Limb (tissue), 2 donors: ENCODE results near the gene ADARB1.
"Not testable (repeated sequence)": the region's sequence is repeated elsewhere in the genome, so short reads cannot be mapped to it uniquely, and the experiment has no call there.

ENCODE experiments used
- DNase-seq, 2 donors: peaks; one replicate each; pipeline ENCODE4 v3.0.0-alpha.2; 2016; ENCODE audit errors: extremely low spot score in 2 of 2

ADARB1 gene

GRCh38 chr21:45114475-45114874, 40.1 kb downstream of the ADARB1 start:
- DNase-seq, result no peak

GRCh38 chr21:45115141-45115540, 40.8 kb downstream of the ADARB1 start:
- DNase-seq, result no peak

GRCh38 chr21:45116066-45116465, 41.7 kb downstream of the ADARB1 start:
- DNase-seq, result no peak

- DNase-seq, result no peak
These were observed 42.9 kb downstream of the ADARB1 start for GRCh38 chr21:45117314-45117713.

- DNase-seq, result no peak
These were observed 43.7 kb downstream of the ADARB1 start for GRCh38 chr21:45118099-45118498.

GRCh38 chr21:45119812-45120211, 45.4 kb downstream of the ADARB1 start:
- DNase-seq, result no peak

GRCh38 chr21:45120975-45121374, 46.6 kb downstream of the ADARB1 start:
- no peak for DNase-seq

- DNase-seq, result no peak
These were observed 47.6 kb downstream of the ADARB1 start for GRCh38 chr21:45122030-45122429.

- DNase-seq, result no peak
These were observed 48.2 kb downstream of the ADARB1 start for GRCh38 chr21:45122432-45123132.

GRCh38 chr21:45123440-45123839, 49.1 kb downstream of the ADARB1 start:
- no peak for DNase-seq

- no peak for DNase-seq
These were observed 50.2 kb downstream of the ADARB1 start for GRCh38 chr21:45124596-45124995.

- no peak for DNase-seq
These were observed 51.0 kb downstream of the ADARB1 start for GRCh38 chr21:45125357-45125756.

GRCh38 chr21:45126204-45126626, 51.8 kb downstream of the ADARB1 start:
- no peak for DNase-seq

GRCh38 chr21:45126983-45127382, 52.6 kb downstream of the ADARB1 start:
- no peak for DNase-seq

- no peak for DNase-seq
These were observed 53.6 kb downstream of the ADARB1 start for GRCh38 chr21:45127937-45128336.

- DNase-seq, result peak in 1 of 2 donors; percentile 74
These were observed 54.3 kb downstream of the ADARB1 start for GRCh38 chr21:45128613-45129188.

GRCh38 chr21:45129189-45129923, 55.0 kb downstream of the ADARB1 start:
- no peak for DNase-seq

- no peak for DNase-seq
These were observed 56.0 kb downstream of the ADARB1 start for GRCh38 chr21:45130324-45130774.

GRCh38 chr21:45131537-45131999, 57.2 kb downstream of the ADARB1 start:
- DNase-seq, result no peak

- DNase-seq, result no peak
These were observed 58.6 kb downstream of the ADARB1 start for GRCh38 chr21:45132841-45133573.

GRCh38 chr21:45133574-45134278, 59.3 kb downstream of the ADARB1 start:
- DNase-seq, result not testable (repeated sequence)
